ENCODE measurements around the gene GNPAT. TPM values are rescaled to one million over a fixed set of nuclear protein-coding genes. Genes with fewer than 3 reads are reported as not detected.

GNPAT gene
- total RNA-seq: 41.9 and 42.1 TPM in 2 replicates

- intact Hi-C loops (cut with micrococcal nuclease): loop anchor here (1.0 to 10.0 kb wide), 16 partner anchors 30 to 1682 kb away; partner anchors contain the start of genes ABCB10, ARV1, C1orf198 and COG2
Observed at GRCh38 chr1:231240883-231241735, at the start of gene GNPAT. Gene GNPAT (plus strand): TSS chr1:231241212. CDS start chr1:231241379, 167 bp downstream.

DNA sequence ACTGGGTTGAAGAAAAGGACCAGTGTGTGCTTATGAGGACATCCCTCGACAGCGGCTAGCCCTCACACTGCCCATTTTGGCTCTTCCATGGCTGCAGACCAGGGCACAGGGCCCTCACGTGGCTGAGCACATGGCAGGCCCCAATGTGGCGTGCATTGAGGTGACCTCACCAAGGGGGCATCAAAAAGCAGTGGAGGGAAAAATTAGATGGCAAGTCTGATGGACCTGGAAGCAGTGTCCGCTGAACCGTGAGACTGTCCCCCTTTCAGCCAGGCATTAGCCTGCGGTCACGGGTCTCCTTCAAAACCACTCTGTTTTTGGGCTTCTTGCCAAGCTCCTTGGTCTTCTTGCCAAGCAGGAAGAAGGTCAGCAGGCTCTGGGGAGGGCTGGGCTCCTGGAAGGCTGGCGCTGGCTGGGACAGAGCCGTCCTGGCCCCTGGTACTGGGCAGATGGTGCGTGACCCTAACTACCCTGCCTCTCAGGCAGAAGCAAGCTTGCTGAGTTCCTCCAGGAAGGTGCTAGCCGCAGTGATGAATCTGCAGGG is 48.3 kb upstream of the GNPAT start:
- intact Hi-C loops (cut with micrococcal nuclease): no loop called here

GRCh38 chr1:231193710-231194340 is 47.2 kb upstream of the GNPAT start:
- intact Hi-C loops (cut with micrococcal nuclease): no loop called here

- intact Hi-C loops (cut with micrococcal nuclease): no loop called here
Observed at GRCh38 chr1:231194476-231194842, 46.6 kb upstream of the GNPAT start.

GRCh38 chr1:231194843-231195516 is 46.0 kb upstream of the GNPAT start:
- intact Hi-C loops (cut with micrococcal nuclease): no loop called here

DNA sequence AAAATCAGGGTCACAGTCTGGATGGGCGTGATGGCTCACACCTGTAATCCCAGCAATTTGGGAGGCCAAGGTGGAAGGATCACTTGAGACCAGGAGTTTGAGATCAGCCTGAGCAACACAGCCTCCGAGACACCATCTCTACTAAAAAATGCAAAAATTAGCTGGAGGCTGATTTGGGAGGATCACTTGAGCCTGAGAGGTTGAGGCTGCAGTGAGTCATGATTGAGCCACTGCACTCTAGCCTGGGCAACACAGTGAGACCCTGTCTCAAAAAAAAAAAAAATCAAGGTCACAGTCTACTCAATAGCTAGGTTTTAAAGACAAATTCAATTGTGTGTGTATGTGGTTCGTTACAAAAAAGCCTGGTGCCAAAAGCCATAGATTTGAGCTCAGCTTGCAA is 44.7 kb upstream of the GNPAT start:
- intact Hi-C loops (cut with micrococcal nuclease): no loop called here

- intact Hi-C loops (cut with micrococcal nuclease): no loop called here
Observed at GRCh38 chr1:231196728-231197127, 44.3 kb upstream of the GNPAT start.

- intact Hi-C loops (cut with micrococcal nuclease): no loop called here
Observed at GRCh38 chr1:231199868-231200267, 41.1 kb upstream of the GNPAT start.

GRCh38 chr1:231200388-231201031 is 40.5 kb upstream of the GNPAT start:
- intact Hi-C loops (cut with micrococcal nuclease): no loop called here

DNA sequence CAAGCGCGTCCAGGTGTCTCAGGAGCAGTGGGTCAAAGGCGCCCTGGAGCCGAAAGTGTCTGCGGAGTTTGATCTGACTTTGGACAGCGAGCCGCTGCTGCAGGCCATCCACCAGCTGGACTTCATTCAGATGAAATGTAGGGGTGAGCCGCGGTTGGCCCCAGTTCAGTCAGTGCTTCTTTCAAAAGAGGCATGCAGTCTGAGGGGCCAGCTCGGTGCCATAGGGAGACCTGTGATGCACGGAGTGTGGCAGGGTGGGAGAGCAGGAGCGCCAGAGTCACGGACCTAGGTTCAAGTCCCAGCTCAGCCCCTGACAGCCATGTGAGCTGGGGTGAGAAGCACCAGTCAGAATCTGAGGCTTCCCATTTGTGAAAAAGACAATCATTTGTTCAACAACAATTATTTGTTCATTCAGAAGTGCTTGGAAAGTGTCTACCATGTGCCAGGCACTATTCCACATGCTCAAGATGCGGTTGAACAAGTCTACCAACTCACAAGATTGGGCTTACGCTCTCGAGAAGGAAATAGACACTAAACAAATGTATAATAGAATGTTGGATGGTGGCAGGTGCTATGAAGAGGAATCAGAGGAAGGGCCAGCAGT is 39.5 kb upstream of the GNPAT start:
- intact Hi-C loops (cut with micrococcal nuclease): no loop called here

GRCh38 chr1:231201979-231202633 is 38.9 kb upstream of the GNPAT start:
- intact Hi-C loops (cut with micrococcal nuclease): no loop called here

DNA sequence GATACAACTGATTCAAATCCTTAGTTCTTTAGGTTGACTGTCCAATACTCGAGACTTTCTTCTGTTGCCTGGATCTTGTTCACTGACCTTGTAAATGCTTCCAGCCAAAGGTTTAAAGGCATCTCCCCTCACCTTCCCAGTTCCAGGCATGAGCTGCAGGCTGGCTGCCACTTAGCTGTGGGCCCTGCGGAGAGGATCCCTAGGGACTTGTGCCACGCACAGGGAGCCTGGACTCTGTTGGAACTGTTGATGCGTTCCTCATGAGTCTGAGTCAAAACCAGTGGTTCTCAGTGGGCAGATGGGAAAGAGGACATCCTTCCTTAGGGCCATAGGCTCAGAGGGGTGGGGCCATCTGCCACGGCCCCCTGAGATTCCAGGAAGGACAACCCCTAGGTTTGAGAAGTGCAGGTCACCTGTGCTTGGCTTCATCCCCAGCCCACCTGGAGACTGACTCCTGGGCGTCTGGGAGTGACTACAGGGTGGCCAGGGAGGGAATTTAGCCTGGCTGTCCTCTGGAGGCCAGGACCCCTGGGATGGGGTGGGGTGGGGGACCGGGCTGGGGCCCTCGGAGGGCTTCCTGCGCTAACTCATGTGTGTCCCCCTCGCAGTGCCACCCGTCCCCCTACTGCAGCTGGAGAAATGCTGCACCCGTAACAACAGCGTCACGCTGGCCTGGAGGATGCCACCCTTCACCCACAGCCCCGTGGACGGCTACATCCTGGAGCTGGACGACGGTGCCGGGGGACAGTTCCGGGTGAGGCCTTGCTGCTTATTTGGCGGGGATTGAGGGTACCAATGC is 37.6 kb upstream of the GNPAT start:
- intact Hi-C loops (cut with micrococcal nuclease): no loop called here

- intact Hi-C loops (cut with micrococcal nuclease): no loop called here
Observed at GRCh38 chr1:231206856-231207255, 34.2 kb upstream of the GNPAT start.

- intact Hi-C loops (cut with micrococcal nuclease): no loop called here
Observed at GRCh38 chr1:231207437-231207836, 33.6 kb upstream of the GNPAT start.

GRCh38 chr1:231208980-231209379 is 32.0 kb upstream of the GNPAT start:
- intact Hi-C loops (cut with micrococcal nuclease): no loop called here

GRCh38 chr1:231209531-231209930 is 31.5 kb upstream of the GNPAT start:
- intact Hi-C loops (cut with micrococcal nuclease): no loop called here

- intact Hi-C loops (cut with micrococcal nuclease): loop anchor here (5.0 kb wide), 2 partner anchors 173 to 1548 kb away; no protein-coding TSS in a partner anchor
Observed at GRCh38 chr1:231210126-231210525, 30.9 kb upstream of the GNPAT start.

- intact Hi-C loops (cut with micrococcal nuclease): loop anchor here (1.0 to 5.0 kb wide), 12 partner anchors 30 to 1549 kb away; partner anchors contain the start of genes ARV1, C1orf198, COG2 and GNPAT
Observed at GRCh38 chr1:231211005-231211857, 29.8 kb upstream of the GNPAT start.
